ENCODE results near the gene MISP3. TPM values are rescaled to one million over a fixed set of nuclear protein-coding genes. Genes with fewer than 3 reads are reported as not detected.

The MISP3 gene
- total and polyA plus RNA-seq, 9 of the 15 experiments (the other 6 are each of a cell fraction or from before 2014, with no cell fraction given), result 0.25 to 5.6 (median 1.6) TPM

- no peak for TF ChIP-seq CHD7 (IDR thresholded peaks at IDR 0.05; ENCODE audit: low read depth, low read length)
- TF ChIP-seq E2F6 (IDR thresholded peaks at IDR 0.05; ENCODE audit: borderline replicate concordance in 1 of 2, extremely low read depth in 1 of 2, insufficient read depth in 1 of 2, insufficient read length in 1 of 2, low read depth in 1 of 2, low read length in 1 of 2, poor library complexity in 1 of 2, severe bottlenecking in 1 of 2), result peak in 1 of 2 experiments; percentile 77
- no peak for TF ChIP-seq CLOCK (CRISPR knock-in tag; IDR thresholded peaks at IDR 0.05; ENCODE audit: borderline replicate concordance)
- peak in 2 of 3 experiments; percentile 19 to 31; a peak in 2 of 6 replicates for TF ChIP-seq CTCF (IDR thresholded peaks at IDR 0.05 in 2 of 3, conservative IDR thresholded peaks at IDR 0.05 in 1 of 3; ENCODE audit: insufficient read depth in 2 of 3, low read depth in 1 of 3, low read length in 3 of 3)
- no peak for TF ChIP-seq SREBF1 (IDR thresholded peaks at IDR 0.05; ENCODE audit: borderline replicate concordance, low read depth, low read length)
- no peak for TF ChIP-seq ZKSCAN1 (IDR thresholded peaks at IDR 0.05; ENCODE audit: low read depth, low read length)
- TF ChIP-seq FIP1L1 (IDR thresholded peaks at IDR 0.05; ENCODE audit: low read depth, low read length, poor library complexity, severe bottlenecking), result peak; percentile 29
Observed at GRCh38 chr19:14089662-14090508, 17.3 kb downstream of the MISP3 start (continued).
